Measurements from ENCODE around the gene HRH2.

The HRH2 gene

DNA sequence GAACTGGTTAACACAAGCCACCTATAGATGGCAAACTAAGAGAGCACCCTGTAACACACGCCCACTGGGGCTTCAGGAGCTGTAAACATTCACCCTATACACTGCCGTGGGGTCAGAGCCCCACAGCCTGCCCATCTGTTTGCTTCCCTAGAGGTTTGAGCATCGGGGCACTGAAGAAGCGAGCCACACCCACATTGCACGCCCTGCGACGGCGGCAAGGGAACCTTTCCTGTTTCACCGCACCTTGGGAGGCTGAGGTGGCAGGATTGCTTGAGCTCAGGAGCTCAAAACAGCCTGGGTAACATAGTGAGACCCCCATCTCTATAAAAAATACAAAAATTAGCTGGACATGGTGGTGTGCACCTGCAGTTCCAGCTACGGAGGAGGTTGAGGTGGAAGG, 76.6 kb downstream of the HRH2 start:
- Histone ChIP-seq H3K4me1 (ENCODE audit: control insufficient read depth in 1 of 2, insufficient read depth in 2 of 2, low read length in 2 of 2) (peaks cover 0 to 2% of the 10 kb centered on the region in 2 donors), H3K27ac (ENCODE audit: low read length) (no peak overlapping the region), H3K4me3 (ENCODE audit: low read depth in 1 of 2, low read length in 2 of 2) (no peak overlapping the region), H3K27me3 (ENCODE audit: low read depth, low read length) (peaks cover 2% of the 10 kb centered on the region), H3K36me3 (ENCODE audit: control insufficient read depth in 1 of 2, insufficient read depth in 2 of 2, low read length in 2 of 2) (no peaks in the 10 kb centered on the region), H3K9me3 (ENCODE audit: control insufficient read depth in 1 of 2, low read length in 2 of 2) (peaks cover 5 to 6% of the 10 kb centered on the region in 2 donors)

DNA sequence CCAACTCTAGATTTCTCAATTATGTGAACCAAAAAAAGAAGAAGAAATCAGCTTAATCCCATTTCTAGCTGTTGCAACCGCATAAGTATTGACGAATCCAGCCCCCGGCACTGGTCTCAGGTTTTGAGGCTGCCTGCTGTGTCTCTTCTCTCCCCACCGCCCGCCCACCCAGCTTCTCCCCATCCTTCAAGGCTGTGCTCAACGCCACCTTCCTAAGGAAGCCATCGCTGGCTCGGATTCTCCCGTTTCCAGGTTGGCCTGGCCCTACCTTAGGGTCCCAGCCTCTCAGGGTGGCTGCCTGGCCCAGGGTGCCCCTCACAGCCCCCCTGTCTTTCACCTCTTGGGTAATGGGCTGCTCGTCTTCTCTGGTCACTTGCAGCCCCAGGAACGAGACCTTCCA, 77.8 kb downstream of the HRH2 start:
- peaks cover 5 to 6% of the 10 kb centered on the region in 2 donors for H3K9me3 ChIP-seq (ENCODE audit: control insufficient read depth in 1 of 2, low read length in 2 of 2)
- no peak overlapping the region for H3K27ac ChIP-seq (ENCODE audit: low read length)
- no peaks in the 10 kb centered on the region for H3K27me3 ChIP-seq (ENCODE audit: low read depth, low read length)
- H3K36me3 ChIP-seq (ENCODE audit: control insufficient read depth in 1 of 2, insufficient read depth in 2 of 2, low read length in 2 of 2), result no peaks in the 10 kb centered on the region
- no peaks in the 10 kb centered on the region for H3K4me1 ChIP-seq (ENCODE audit: control insufficient read depth in 1 of 2, insufficient read depth in 2 of 2, low read length in 2 of 2)
- H3K4me3 ChIP-seq (ENCODE audit: low read depth in 1 of 2, low read length in 2 of 2), result no peak overlapping the region

DNA sequence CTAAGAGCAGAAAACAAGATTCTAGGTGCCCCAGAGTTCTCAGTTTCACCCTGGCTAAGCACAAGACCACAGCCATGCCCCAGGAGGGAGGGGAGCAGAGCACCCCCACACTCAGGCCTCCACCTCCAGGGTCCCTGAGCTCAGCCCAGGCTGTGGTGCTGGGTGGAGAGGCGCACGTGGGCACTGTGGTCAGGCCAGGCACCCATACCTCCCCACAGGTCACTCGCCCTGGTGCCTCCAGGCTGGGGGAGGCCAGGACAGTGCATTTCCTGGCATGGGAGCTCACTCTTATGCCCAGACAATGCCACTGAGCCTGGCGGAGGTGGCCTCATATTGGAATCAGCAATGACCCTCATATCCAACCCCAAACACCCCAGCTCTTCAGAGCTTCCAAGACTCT, 78.8 kb downstream of the HRH2 start:
- Histone ChIP-seq H3K27ac (ENCODE audit: low read length) (no peak overlapping the region), H3K9me3 (ENCODE audit: control insufficient read depth in 1 of 2, low read length in 2 of 2) (peaks cover 5 to 6% of the 10 kb centered on the region in 2 donors), H3K36me3 (ENCODE audit: control insufficient read depth in 1 of 2, insufficient read depth in 2 of 2, low read length in 2 of 2) (no peaks in the 10 kb centered on the region), H3K27me3 (ENCODE audit: low read depth, low read length) (no peaks in the 10 kb centered on the region), H3K4me3 (ENCODE audit: low read depth in 1 of 2, low read length in 2 of 2) (no peak overlapping the region), H3K4me1 (ENCODE audit: control insufficient read depth in 1 of 2, insufficient read depth in 2 of 2, low read length in 2 of 2) (no peaks in the 10 kb centered on the region)

DNA sequence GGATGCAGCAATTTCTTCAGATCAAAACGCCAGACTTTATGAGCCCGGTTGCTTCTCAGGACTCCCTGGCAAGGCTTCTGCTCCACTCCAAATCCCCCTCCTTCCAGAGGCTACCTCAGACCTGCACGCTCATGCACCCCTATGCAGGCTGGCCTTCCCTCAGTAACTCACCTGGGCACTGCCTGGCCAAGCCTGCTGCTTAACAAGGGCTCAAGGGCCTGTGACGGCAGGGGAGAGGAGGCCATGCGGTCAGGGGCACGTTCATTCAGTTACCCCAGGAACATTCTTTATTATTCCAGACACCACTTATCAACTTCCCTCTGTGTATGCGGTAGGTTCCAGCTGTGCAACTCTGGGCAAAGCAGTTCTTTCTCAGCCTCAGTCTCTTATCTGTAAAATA, 79.6 kb downstream of the HRH2 start:
- H3K27me3 ChIP-seq (ENCODE audit: low read depth, low read length), result no peaks in the 10 kb centered on the region
- H3K36me3 ChIP-seq (ENCODE audit: control insufficient read depth in 1 of 2, insufficient read depth in 2 of 2, low read length in 2 of 2), result no peaks in the 10 kb centered on the region
- H3K9me3 ChIP-seq (ENCODE audit: control insufficient read depth in 1 of 2, low read length in 2 of 2), result peaks cover 5 to 6% of the 10 kb centered on the region in 2 donors
- no peak overlapping the region for H3K27ac ChIP-seq (ENCODE audit: low read length)
- no peak overlapping the region for H3K4me3 ChIP-seq (ENCODE audit: low read depth in 1 of 2, low read length in 2 of 2)
- no peaks in the 10 kb centered on the region for H3K4me1 ChIP-seq (ENCODE audit: control insufficient read depth in 1 of 2, insufficient read depth in 2 of 2, low read length in 2 of 2)

DNA sequence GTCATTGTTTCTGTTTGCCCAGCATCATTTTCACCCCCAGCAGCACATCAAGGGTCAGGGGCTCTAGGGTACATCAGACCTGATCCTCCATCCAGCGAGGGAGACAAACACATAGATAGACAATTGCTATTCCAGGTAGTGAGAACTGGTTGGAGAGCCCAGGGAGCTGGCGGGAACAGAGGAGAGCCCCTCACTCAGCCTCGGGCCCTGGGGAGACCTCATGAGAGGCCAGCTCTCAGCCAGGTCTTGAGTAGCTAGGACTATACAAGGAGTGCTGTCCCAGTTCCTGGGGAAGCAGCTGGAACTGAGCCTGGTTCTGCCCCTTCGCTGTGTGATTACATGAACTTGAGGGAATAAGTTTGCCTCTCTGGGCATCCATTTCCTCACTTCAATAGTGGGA, 80.3 kb downstream of the HRH2 start:
- Histone ChIP-seq H3K4me3 (ENCODE audit: low read depth in 1 of 2, low read length in 2 of 2) (no peak overlapping the region), H3K27ac (ENCODE audit: low read length) (no peak overlapping the region), H3K4me1 (ENCODE audit: control insufficient read depth in 1 of 2, insufficient read depth in 2 of 2, low read length in 2 of 2) (no peaks in the 10 kb centered on the region), H3K36me3 (ENCODE audit: control insufficient read depth in 1 of 2, insufficient read depth in 2 of 2, low read length in 2 of 2) (no peaks in the 10 kb centered on the region), H3K27me3 (ENCODE audit: low read depth, low read length) (no peaks in the 10 kb centered on the region), H3K9me3 (ENCODE audit: control insufficient read depth in 1 of 2, low read length in 2 of 2) (peaks cover 3 to 6% of the 10 kb centered on the region in 2 donors)

DNA sequence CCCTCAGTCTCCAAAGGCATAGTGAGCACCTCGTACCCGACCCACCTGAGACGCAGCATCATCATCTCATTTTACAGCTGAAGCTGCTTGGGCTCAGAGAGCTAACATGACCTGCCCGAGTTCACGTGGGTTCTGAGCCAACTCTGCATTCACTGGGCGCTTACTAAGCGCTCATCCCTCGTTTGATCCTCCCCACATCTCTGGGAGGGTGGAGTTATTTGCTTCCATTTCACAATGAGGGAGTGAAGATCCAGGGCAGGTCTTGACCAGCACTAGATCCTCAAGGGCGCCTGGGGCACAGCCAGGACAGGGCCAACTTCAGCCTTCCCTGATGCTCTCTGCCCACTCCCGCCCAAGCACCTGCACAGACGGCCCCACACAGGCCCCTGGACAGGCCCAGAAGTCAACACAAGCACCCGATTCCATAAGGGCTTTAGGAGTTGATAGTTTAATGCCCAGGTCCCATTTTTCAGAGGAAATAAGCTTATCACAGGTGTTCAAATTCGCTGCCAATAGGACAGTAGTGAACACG, 80.8 kb downstream of the HRH2 start:
- H3K27ac ChIP-seq (ENCODE audit: low read length), result no peak overlapping the region
- peaks cover 0 to 1% of the 10 kb centered on the region in 2 donors for H3K9me3 ChIP-seq (ENCODE audit: control insufficient read depth in 1 of 2, low read length in 2 of 2)
- no peaks in the 10 kb centered on the region for H3K27me3 ChIP-seq (ENCODE audit: low read depth, low read length)
- no peaks in the 10 kb centered on the region for H3K36me3 ChIP-seq (ENCODE audit: control insufficient read depth in 1 of 2, insufficient read depth in 2 of 2, low read length in 2 of 2)
- no peaks in the 10 kb centered on the region for H3K4me1 ChIP-seq (ENCODE audit: control insufficient read depth in 1 of 2, insufficient read depth in 2 of 2, low read length in 2 of 2)
- no peak overlapping the region for H3K4me3 ChIP-seq (ENCODE audit: low read depth in 1 of 2, low read length in 2 of 2)

DNA sequence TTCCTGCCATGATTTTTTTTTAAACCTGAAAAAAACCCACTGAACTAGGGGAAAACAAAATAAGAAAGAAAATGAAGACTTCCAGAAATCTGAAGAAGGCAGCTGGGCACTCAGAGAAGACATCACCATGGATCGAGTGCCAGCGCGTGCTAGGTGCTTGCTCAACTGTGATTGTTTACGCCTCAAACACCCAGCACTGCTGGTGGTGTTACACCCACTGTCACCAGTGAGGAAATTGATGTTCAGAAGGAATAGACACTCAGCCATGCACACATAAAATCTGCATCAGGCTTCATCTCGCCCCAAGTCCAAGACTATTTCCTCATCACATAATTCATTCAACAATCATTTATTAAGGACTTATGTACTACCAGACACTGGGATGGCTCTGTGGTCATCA, 82.1 kb downstream of the HRH2 start:
- no peak overlapping the region for H3K4me3 ChIP-seq (ENCODE audit: low read depth in 1 of 2, low read length in 2 of 2)
- no peaks in the 10 kb centered on the region for H3K36me3 ChIP-seq (ENCODE audit: control insufficient read depth in 1 of 2, insufficient read depth in 2 of 2, low read length in 2 of 2)
- no peaks in the 10 kb centered on the region for H3K27me3 ChIP-seq (ENCODE audit: low read depth, low read length)
- H3K27ac ChIP-seq (ENCODE audit: low read length), result no peak overlapping the region
- no peaks in the 10 kb centered on the region for H3K4me1 ChIP-seq (ENCODE audit: control insufficient read depth in 1 of 2, insufficient read depth in 2 of 2, low read length in 2 of 2)
- no peaks in the 10 kb centered on the region for H3K9me3 ChIP-seq (ENCODE audit: control insufficient read depth in 1 of 2, low read length in 2 of 2)

DNA sequence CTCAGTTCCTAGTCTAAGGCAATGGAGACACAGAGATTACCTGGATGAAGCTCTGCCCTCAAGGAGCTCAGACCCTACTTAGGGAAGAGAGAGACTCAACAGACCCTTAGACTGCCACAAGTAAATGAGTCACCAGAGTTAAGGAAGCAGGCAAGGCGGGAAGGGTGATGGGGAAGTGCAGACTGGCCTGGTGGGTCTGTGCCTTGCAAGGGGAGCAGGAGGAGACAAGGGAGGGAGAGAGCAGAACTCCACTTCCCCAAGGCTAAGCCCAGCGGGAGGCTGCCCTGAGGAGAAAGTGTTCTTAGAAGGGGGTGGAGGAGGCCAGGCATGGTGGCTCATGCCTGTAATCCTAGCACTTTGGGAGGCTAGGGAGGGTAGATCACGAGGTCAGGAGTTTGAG, 83.7 kb downstream of the HRH2 start:
- Histone ChIP-seq H3K9me3 (ENCODE audit: control insufficient read depth in 1 of 2, low read length in 2 of 2) (no peaks in the 10 kb centered on the region), H3K27ac (ENCODE audit: low read length) (no peak overlapping the region), H3K4me3 (ENCODE audit: low read depth in 1 of 2, low read length in 2 of 2) (no peak overlapping the region), H3K27me3 (ENCODE audit: low read depth, low read length) (no peaks in the 10 kb centered on the region), H3K4me1 (ENCODE audit: control insufficient read depth in 1 of 2, insufficient read depth in 2 of 2, low read length in 2 of 2) (no peaks in the 10 kb centered on the region), H3K36me3 (ENCODE audit: control insufficient read depth in 1 of 2, insufficient read depth in 2 of 2, low read length in 2 of 2) (no peaks in the 10 kb centered on the region)

DNA sequence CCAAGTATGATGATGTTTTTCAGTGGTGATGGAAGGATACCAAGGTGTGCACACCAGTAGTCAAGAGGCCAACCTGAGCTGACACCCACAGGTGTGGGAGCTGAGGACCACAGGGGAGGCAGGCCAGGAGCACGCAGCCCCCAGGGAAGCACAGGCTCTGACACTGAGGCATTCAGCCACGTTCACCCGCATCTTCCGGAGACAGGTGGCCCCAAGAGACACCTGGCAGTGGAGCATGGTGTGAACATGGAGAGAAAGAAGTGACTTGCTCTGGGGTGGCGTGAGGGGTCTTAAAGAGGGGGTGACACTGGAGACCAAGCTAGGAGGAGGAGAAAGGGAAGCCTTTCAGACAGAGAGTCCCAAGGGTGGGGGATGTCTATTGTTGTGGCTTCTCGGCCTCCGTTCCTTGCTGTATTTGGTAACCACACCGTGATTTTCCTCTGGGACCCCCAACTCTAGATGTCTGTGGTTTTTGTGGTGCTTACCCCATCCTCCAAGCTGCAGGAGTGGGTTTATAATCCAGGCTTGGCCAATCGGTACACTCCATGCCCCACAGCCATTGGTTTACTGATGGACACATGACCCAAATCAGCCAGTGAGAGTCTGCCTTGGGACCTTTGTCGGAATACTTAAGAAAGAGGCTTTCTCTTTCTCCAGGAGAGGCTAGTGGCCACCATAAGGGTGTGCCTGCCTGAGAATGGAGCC, 84.6 kb downstream of the HRH2 start:
- Histone ChIP-seq H3K27ac (ENCODE audit: low read length) (no peak overlapping the region), H3K9me3 (ENCODE audit: control insufficient read depth in 1 of 2, low read length in 2 of 2) (no peaks in the 10 kb centered on the region), H3K36me3 (ENCODE audit: control insufficient read depth in 1 of 2, insufficient read depth in 2 of 2, low read length in 2 of 2) (no peaks in the 10 kb centered on the region), H3K4me1 (ENCODE audit: control insufficient read depth in 1 of 2, insufficient read depth in 2 of 2, low read length in 2 of 2) (no peaks in the 10 kb centered on the region), H3K27me3 (ENCODE audit: low read depth, low read length) (no peaks in the 10 kb centered on the region), H3K4me3 (ENCODE audit: low read depth in 1 of 2, low read length in 2 of 2) (no peak overlapping the region)

DNA sequence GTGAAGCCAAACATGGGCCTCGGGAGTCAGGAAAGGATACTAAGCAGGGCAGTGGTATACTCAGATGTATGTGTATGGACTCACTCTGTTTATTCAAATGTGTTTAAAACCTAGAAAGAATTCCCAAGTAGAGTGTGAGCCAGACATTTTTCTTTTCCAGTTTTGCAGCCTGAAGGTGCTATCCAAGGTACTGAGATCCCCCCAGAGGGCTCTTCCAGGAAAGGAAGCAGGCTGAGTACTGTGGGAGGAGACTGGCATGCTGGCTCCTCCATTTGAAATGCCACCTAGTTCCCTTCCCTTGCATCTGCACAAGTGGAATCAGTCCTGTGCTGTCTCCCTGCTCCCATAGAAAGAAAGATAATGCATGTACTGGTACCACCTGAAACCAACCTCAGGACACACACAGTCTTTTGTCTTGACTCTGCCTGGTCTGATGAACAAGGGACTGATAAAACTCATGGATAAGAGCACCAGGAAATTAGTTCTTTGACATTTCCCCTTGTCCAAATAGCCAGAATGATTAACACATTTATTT, 85.9 kb downstream of the HRH2 start:
- Histone ChIP-seq H3K27ac (ENCODE audit: low read length) (no peak overlapping the region), H3K9me3 (ENCODE audit: control insufficient read depth in 1 of 2, low read length in 2 of 2) (no peaks in the 10 kb centered on the region), H3K27me3 (ENCODE audit: low read depth, low read length) (no peaks in the 10 kb centered on the region), H3K36me3 (ENCODE audit: control insufficient read depth in 1 of 2, insufficient read depth in 2 of 2, low read length in 2 of 2) (no peaks in the 10 kb centered on the region), H3K4me1 (ENCODE audit: control insufficient read depth in 1 of 2, insufficient read depth in 2 of 2, low read length in 2 of 2) (no peaks in the 10 kb centered on the region), H3K4me3 (ENCODE audit: low read depth in 1 of 2, low read length in 2 of 2) (no peak overlapping the region)

DNA sequence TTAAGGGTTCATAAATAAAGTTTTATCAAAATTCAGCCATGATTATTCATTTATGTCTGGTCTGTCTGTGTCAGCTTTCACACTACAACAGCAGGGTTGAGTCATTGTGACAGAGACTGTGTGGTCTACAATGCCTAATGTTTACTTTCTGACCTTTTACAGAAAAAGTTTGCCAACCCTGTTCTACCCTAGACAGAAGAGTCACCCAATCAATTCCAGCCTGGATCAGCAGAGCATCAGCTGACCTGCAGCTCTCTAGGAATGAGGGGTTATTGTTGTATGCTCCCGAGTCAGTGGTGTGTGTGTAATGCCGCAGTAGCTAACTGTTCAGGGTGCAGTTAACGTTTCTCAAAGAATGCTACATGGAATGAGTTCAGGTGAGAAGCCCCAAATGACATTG, 87.3 kb downstream of the HRH2 start:
- Histone ChIP-seq H3K4me1 (ENCODE audit: control insufficient read depth in 1 of 2, insufficient read depth in 2 of 2, low read length in 2 of 2) (no peaks in the 10 kb centered on the region), H3K27me3 (ENCODE audit: low read depth, low read length) (no peaks in the 10 kb centered on the region), H3K4me3 (ENCODE audit: low read depth in 1 of 2, low read length in 2 of 2) (no peak overlapping the region), H3K9me3 (ENCODE audit: control insufficient read depth in 1 of 2, low read length in 2 of 2) (no peaks in the 10 kb centered on the region), H3K36me3 (ENCODE audit: control insufficient read depth in 1 of 2, insufficient read depth in 2 of 2, low read length in 2 of 2) (no peaks in the 10 kb centered on the region), H3K27ac (ENCODE audit: low read length) (no peak overlapping the region)

DNA sequence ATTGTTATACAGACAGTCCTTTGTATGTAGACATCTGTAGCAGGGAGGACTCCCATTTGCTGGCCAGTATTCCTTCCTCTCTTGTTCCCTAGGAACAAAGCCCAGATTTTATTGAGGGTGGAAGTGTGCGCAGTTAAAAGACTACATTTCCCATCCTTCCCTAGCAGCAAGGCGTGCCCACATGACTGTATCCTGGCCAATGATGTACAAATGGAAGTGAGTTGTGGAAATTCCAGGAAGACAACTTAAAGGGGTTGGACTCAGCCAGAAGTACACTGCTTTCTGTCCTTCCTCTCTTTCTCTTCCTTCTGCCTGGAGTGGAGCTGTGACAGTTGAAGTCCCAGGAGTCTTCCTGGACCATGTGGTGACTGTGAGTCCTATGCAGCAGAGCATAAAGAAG, 89.0 kb downstream of the HRH2 start:
- H3K27ac ChIP-seq (ENCODE audit: low read length), result no peak overlapping the region
- no peaks in the 10 kb centered on the region for H3K4me1 ChIP-seq (ENCODE audit: control insufficient read depth in 1 of 2, insufficient read depth in 2 of 2, low read length in 2 of 2)
- H3K27me3 ChIP-seq (ENCODE audit: low read depth, low read length), result no peaks in the 10 kb centered on the region
- no peaks in the 10 kb centered on the region for H3K9me3 ChIP-seq (ENCODE audit: control insufficient read depth in 1 of 2, low read length in 2 of 2)
- no peak overlapping the region for H3K4me3 ChIP-seq (ENCODE audit: low read depth in 1 of 2, low read length in 2 of 2)
- no peaks in the 10 kb centered on the region for H3K36me3 ChIP-seq (ENCODE audit: control insufficient read depth in 1 of 2, insufficient read depth in 2 of 2, low read length in 2 of 2)

Measured in muscle layer of duodenum (tissue), 2 donors.